ENCODE results near the gene NCKAP5.

The NCKAP5 gene

DNA sequence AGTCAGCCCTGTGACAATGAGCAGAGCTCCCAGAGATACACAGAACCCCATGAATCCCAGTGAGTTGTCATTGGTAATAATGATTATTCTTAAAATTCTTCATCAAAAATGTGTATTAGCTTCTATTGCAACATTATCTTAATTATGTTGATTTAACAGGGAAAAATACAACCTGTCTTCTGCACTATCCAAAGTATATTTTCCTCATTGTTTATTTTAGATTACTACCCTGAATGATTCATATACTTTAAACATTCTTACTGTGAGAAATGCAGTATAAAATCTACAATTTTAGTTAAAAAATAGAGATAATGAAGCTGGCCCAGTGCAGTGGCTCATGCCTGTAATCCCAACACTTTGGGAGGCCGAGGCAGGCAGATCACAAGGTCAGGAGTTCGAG is 773.0 kb downstream of the NCKAP5 start:
- DNase-seq (ENCODE audit: low spot score): no peak
- in situ Hi-C loops (cut with MboI; ENCODE audit: low pct_unique_long_range_greater_than_20kb, low sequenced_read_pairs, unreplicated experiment): no loop called here
- TF ChIP-seq, protein P1, sequence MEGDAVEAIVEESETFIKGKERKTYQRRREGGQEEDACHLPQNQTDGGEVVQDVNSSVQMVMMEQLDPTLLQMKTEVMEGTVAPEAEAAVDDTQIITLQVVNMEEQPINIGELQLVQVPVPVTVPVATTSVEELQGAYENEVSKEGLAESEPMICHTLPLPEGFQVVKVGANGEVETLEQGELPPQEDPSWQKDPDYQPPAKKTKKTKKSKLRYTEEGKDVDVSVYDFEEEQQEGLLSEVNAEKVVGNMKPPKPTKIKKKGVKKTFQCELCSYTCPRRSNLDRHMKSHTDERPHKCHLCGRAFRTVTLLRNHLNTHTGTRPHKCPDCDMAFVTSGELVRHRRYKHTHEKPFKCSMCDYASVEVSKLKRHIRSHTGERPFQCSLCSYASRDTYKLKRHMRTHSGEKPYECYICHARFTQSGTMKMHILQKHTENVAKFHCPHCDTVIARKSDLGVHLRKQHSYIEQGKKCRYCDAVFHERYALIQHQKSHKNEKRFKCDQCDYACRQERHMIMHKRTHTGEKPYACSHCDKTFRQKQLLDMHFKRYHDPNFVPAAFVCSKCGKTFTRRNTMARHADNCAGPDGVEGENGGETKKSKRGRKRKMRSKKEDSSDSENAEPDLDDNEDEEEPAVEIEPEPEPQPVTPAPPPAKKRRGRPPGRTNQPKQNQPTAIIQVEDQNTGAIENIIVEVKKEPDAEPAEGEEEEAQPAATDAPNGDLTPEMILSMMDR (IDR thresholded peaks at IDR 0.05; ENCODE audit: extremely low read depth, insufficient read depth, missing control alignments): no peak

DNA sequence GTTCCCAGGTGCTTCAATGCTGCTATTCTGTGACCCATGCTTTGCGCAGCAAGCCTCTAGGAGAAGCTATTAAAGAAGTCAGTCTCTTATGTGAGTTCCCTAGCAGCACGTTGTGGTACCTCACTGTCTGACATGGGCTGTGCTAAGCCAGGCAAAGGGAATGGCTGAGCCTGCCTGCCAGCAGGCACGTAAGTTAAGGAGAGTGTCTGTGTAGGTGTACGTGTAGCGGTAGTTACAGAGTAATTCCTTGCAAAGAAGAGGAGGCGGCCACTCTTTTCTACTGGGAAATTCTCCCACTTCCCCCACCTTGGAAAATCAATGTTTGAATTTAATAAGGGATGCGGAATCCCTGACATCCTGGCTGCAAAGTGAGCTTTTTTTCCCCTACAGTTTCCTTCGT is 774.7 kb downstream of the NCKAP5 start:
- in situ Hi-C loops (cut with MboI; ENCODE audit: low pct_unique_long_range_greater_than_20kb, low sequenced_read_pairs, unreplicated experiment): no loop called here
- TF ChIP-seq, protein P1 (IDR thresholded peaks at IDR 0.05; ENCODE audit: extremely low read depth, insufficient read depth, missing control alignments): no peak
- DNase-seq (ENCODE audit: low spot score): no peak

DNA sequence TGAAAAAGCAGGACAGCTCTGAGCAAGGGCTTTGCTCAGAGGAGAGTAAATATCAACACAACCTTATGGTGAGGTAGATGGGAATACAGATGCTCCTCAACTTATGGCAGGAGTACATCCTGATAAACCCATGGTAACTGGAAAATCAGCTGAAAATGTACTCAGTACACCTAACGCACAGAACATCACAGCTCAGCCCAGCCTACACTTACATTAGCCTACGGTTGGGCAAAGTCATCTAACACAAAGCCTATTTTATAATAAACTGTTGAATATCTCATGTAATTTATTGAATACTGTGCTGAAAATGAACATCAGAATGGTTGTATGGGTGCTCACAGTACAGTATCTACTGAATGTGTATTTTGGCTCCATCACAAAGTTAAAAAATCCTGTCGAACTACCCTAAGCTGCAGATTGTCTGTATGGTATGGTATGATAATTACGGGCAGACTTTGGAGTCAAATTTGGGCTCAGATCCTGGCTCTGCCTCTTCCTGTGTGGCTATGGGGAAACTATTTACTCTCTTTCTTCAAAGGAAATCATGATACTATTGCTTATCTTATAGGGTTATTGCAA is 778.0 kb downstream of the NCKAP5 start:
- in situ Hi-C loops (cut with MboI; ENCODE audit: low pct_unique_long_range_greater_than_20kb, low sequenced_read_pairs, unreplicated experiment): no loop called here
- TF ChIP-seq, protein P1 (IDR thresholded peaks at IDR 0.05; ENCODE audit: extremely low read depth, insufficient read depth, missing control alignments): no peak
- no peak for DNase-seq (ENCODE audit: low spot score)

DNA sequence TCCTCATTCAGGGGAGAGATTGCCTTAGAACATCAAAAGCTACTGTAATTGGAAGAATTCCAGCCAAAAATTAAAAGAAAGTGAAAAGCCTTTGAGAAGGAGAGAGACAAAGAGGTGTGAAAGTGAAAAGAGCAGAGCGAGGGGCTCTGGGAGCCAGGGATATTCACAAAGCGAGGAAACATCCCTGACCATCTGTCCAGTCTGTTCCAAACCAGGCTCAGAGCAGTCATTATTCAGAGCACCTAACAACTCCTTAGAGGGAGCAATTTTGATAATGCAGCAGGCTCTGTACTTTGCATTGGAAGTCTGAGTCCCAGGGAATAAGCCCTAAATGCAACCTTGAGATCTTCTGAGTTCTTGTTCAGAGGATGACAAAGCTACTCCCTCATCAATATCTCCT is 779.2 kb downstream of the NCKAP5 start:
- DNase-seq (ENCODE audit: low spot score): no peak
- in situ Hi-C loops (cut with MboI; ENCODE audit: low pct_unique_long_range_greater_than_20kb, low sequenced_read_pairs, unreplicated experiment): no loop called here
- TF ChIP-seq, protein P1 (IDR thresholded peaks at IDR 0.05; ENCODE audit: extremely low read depth, insufficient read depth, missing control alignments): no peak

DNA sequence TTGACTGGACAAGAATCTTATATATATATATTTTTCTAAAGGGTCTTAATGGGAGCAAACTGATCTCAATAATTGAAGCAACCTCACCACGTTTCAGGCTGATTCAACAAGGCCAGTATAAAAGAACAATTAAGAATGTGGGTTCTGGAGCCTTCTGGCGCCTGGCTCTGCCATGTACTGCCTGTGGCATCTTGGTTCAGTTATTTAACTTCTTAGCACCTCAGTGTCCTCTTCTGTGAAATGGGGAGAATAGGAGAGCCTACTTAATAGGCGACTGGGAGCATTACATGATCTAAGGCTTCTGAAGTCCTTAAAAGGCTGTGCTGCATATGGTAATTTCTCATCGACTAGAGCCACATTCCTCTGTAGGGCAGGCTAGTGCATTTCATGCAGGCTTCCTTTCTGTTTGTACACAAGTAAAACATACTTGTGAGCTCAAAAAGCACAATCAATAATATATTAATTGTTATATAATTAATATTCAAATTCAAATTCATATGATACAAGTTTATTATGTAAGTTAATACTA is 779.9 kb downstream of the NCKAP5 start:
- no peak for DNase-seq (ENCODE audit: low spot score)
- in situ Hi-C loops (cut with MboI; ENCODE audit: low pct_unique_long_range_greater_than_20kb, low sequenced_read_pairs, unreplicated experiment): no loop called here
- TF ChIP-seq, protein P1 (IDR thresholded peaks at IDR 0.05; ENCODE audit: extremely low read depth, insufficient read depth, missing control alignments): no peak

DNA sequence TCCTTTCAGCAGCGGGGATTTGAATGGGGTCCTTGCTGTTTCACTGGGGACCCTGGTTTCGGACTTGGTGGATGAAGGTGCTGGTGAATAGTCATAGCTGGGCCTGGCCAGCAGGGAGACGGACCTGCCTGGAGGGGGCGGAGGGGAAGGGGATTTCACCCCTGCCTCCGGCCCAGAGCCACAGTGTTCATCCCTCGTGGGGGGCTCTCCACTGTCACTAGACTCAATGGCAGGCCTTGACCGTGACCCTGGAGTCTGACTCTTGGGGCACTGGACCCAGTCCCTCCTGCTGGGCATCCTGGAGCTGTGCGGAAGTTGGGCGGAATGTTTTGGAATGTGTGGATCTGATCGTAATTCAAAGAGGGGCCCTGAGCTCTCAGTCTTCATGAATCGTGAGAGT is 784.4 kb downstream of the NCKAP5 start:
- in situ Hi-C loops (cut with MboI; ENCODE audit: low pct_unique_long_range_greater_than_20kb, low sequenced_read_pairs, unreplicated experiment): no loop called here
- TF ChIP-seq, protein P1 (IDR thresholded peaks at IDR 0.05; ENCODE audit: extremely low read depth, insufficient read depth, missing control alignments): no peak
- DNase-seq (ENCODE audit: low spot score): no peak
